NCI-H524 treated with DMSO at 0.1 percent for 48 hours (cell line): ENCODE data around the gene WRAP73.

Experiments
- DNase-seq: peaks from one replicate; lab custom pipeline; 2025; lab: John Stamatoyannopoulos, UW

The WRAP73 gene

DNA sequence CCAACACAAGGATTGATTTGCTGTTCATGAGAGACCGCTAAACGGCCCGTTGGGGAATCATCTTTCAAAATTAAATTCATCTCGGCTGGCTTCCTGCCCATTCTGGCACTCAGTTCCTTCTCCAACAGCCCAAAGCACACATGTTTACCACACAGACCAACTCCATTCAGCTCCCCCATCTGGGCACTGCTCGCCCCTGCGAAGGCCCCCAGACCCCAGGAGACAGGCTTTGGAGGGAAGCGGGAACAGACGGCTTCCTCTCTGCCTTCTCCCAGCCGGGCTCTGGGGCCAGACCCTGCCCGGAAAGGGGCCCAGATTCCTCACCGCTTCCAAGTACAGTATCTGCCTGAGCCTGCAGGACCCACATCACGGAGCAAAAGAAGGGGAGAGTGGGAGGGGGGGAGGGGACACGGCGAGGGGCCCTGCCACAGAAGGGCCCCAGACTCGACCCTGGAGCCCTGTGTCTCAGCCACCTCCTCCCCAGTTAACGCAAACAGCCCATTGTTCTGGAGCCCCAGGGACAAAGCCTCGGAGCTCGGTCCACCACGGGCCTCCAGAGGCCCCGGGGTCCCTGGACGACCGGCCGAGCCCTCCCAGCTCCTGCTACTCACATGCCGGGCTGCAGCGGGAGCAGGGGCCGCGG, 39.3 kb downstream of the WRAP73 start:
- DNase-seq: no peak

DNA sequence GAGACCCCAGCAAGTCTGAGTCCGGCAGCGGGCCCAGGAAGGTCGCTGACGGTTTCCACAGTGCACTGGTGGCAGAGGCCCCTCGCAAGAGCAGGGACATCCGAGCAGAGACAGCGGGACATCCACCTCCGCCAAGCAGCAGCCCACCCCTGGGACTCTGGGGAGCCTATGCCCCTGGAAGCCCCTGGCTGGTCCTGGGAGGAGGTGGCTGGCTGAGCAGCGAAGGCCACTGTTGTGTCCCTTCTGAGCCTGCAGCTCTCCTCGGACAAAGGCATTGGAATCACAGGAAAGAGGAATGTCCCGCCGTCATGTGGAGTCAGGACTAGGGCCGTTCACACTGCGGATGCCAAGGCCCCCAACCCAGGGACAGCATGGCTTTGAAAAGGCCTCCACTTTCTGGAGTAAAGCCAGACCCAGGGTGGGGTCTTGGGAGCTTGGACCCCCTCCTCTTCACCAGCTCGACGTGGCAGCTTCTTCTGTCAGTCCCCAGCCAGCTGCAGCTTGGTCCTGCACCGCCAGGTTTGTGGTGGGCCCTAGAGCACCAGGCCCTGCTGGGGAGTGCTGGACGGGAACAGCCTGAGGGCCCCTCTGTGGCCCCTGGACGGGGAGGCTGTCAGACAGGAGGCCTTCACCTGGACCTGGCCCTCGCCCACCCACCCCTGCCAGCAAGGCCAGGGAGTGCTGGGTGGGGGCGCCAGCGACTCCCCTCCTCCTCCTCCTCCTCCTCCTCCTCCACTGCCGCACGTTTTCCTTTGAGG, 40.0 kb downstream of the WRAP73 start:
- no peak for DNase-seq

- DNase-seq: no peak
These were observed 40.7 kb downstream of the WRAP73 start for GRCh38 chr1:3609016-3609768.

- DNase-seq: no peak
These were observed 41.7 kb downstream of the WRAP73 start for GRCh38 chr1:3608154-3608553.

DNA sequence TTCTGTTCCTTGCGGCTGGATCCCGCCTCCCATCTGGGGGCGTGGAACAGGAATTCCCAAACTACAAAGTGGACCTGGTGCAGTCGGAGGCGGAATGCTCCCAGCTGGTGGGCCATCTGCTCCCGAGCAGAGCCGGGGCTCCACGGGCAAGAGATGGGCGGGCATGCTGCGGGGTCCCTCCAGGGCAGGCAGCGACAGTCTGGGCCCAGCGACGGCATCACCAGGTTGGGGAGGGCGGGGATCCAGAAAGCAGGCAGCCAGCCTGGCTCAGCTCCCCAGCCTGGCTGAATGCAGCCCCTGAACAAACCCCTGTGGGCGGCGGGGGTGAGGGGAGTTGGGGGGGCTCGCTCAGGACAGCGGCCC, 42.2 kb downstream of the WRAP73 start:
- peak; percentile 21 for DNase-seq

GRCh38 chr1:3606779-3607702, 42.9 kb downstream of the WRAP73 start:
- DNase-seq: no peak

- no peak for DNase-seq
These were observed 44.7 kb downstream of the WRAP73 start for GRCh38 chr1:3604997-3605823.

- no peak for DNase-seq
These were observed 45.4 kb downstream of the WRAP73 start for GRCh38 chr1:3604468-3604974.

DNA sequence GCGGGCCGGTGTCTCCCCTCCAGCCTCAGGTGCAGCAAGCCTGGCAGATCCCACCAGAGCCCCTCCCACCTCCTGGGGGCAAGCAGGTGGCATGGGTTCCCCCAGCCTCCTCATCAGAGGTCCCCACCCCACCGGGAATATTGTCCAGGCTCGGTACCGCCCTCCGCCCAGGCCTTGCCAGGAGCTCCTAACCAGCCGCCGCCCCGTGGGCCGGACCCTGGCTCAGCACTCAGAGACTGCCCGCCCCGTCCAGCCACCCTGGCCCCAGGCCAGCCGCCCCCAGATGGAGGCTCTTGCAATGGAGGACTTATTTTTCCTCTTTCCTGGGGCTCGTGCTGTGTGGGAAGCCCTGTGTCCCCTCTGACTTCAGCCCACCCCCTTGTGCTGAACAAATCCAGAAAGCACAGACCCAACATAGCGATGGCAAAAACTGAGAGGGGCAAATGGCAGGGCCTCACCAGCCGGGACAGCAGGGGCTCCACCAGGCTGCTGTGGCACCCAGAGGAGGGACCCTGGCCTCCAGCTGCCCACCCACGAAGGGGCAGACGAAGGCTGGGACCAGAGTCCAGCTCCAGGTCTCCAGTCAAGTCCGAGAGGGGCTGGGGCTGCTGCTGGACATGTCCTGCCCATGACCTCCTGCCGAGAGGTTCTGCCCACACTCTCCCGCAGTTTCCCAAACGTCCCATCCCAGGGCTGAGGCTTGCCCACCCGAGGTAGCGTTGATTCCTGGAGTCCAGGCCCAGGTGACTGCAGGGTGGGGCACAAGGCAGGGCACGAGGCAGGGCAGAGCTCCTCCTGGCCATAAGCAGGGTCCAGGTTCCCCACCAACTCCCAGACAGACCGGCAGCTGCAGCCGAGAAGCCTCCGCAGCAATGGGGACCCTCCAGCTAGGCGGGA, 46.1 kb downstream of the WRAP73 start:
- DNase-seq: no peak

DNA sequence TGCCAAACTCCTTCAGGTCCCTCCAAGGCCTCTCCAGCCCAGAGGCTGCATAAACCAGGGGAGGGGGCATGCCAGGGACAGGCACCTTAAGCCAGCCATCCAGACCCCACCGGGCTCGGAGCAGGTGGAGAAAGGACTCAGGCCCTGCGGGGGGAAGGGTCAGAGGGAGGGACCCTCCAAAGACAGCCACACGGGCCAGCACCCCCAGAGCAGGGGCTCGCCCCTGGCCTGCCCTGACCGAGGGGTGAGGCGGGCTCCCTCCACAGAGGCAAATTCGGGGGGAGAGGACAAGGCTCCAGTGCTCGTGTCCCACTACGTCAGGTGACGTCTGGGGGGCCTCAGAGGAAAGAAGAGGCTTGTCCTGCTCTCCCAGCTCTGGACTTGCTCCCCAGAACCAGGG, 46.7 kb downstream of the WRAP73 start:
- DNase-seq: no peak

DNA sequence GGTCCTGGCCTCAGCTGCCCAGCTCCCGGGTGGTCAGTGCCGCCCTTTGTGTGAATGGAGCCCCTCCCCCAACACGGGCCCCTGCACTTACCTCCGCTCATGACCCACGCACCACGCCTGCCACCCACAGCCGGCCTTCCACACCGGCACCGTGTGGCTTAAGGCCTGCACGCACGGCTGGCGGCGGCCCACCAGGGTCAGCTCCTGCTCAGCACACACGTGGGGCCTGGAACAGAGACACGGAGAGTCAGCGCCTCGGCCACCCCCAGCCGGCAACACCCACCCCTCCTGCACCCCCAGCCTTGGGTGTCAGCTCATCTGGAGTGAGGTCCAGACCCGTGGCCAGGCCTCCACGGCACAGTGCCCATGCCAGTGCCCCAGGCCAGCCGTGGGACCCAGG, 47.5 kb downstream of the WRAP73 start:
- no peak for DNase-seq

DNA sequence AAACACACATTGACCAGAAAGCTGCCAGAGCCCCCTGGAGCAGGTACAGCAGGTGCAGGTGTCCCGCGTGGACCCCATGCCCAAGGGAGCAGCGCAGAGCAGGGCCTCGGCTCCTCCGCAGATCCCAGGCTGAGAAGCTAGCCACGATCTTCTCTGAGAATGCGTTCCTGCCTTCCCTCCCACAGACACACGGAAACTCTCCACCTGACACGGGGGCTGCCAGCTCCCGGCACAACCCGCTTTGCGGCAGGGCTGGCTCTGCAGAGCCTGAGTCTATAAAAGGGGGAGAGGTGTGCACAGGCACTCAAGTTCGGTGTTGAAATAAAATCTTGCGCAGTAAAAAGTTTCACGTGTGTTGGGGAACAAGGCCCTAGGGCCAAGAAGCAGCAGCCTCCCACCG, 48.2 kb downstream of the WRAP73 start:
- DNase-seq: no peak

DNA sequence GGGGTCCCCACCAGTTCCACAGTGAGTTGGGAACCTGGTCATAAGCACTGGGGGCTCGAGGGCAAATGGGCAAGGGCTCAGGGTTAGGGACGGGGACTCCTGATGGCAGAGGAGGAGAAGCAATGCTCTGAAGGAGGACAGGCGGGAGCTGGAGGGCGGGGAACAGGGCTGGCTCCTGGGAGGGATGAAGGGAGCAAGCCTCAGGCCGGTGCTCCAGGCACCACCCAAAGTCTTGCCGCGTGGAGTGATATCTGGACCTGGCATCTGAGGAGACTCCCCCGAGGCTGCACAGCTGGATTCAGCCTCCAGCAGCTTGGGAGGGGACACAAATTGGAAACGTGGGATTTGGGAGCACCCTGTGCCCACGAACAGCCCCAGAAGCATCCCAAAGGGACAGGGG, 49.5 kb downstream of the WRAP73 start:
- no peak for DNase-seq

DNA sequence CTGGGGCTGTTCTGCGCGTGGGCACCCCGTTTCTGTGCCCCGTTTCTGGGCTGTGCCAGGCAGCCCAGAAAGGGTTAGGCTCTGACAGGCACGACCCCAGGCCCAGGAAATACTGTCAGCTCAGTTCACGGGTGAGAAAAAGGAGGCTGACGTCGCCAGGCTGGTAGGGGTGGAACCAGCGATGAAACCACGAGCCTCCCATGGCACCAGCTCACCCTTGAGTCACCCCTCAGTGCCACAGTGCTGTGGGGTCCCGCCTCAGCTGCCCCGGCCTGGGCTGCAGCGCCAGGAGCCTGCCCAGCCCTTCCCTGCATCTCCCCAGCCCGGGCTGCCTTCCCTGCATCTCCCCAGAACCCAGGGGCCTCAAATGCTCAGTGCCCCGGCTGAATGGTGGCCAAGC, 50.1 kb downstream of the WRAP73 start:
- no peak for DNase-seq

DNA sequence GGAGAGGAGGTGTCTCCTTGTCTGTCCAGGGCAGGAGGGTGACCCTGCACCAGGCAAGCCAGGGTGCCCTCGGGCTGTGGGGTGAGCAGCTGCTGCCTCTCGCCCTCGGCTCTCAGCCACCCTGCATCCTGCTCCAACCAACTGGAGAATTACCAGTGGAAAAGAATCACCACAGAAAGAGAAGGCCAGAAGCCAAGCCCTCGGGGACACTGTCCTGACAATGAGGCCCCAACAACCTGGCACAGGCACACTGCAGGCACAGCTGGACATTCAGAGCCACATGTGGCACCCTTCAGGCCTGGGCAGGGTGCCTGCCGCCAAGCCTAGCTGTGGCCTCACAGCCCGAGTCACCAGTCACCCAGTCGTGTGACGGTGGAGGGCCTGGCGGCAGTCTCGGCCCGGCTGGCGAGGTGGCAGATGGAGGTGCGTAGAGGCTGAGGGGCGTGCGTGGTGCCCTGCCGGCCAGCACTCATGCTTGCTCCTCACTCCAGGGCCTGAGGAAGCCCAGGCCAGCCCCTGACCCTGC, 50.6 kb downstream of the WRAP73 start:
- no peak for DNase-seq

DNA sequence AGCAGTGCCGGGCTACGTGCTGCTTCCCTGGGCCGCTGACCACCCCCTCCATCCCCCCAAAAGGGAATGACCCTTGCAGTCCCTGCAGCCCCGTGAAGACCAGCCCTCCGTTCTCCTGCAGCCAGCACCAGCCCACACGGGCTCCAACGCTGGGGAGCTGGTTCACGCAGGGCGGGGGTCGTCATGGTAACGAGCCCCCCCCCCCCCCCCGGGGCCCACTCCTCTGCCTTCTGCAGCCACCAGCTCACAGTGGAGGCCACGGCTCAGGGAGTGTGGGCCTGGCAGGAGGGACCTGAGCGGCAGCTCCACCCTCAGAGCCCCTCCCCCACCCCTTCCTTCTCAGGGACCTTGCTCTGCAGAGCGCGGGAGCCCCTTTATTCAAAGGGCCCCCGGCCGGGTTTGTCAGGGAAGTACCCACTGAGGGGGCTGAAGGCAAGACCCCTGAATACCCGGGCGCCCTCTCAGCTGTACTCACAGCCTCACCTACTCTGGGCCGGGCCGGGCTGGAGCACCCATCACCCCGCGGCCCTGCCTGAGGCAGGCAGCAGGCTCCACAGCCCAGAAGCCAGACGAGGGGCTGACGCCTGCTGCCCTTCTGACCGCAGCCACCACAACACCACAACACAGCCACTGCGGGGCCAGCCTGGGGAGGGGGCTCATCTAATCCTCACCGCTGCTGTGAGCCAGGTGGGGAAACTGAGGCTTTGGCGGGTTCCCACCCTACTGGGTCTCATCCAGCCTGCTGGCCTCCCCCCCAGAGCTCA, 51.2 kb downstream of the WRAP73 start:
- no peak for DNase-seq

DNA sequence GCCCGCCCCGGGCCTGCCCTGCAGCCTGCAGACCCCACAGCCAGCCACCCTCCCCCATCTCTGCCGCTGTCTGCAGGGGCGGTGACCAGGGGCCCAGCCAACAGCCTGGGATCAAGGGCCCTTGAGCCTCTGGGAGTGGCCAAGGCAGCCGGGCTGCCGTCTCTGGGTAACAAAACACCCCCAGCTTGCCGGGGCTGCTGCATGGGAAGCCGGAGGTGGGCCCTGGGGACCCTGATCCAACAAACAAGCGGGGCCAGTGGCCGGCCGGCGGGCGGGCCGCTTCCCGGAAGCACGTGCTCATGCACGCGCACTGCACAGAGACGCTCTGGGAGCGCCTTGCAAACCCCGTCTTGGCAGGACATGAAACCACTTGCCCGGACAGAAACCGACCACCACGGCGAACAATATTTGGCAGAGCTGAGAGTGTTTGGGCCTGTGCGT, 51.8 kb downstream of the WRAP73 start:
- no peak for DNase-seq

- DNase-seq: no peak
These were observed 52.3 kb downstream of the WRAP73 start for GRCh38 chr1:3597599-3597964.
